ENCODE measurements around the gene BRWD1.

- no peak for TF ChIP-seq POLR2AphosphoS5 (IDR thresholded peaks at IDR 0.05; ENCODE audit: low read depth, low read length)
- no peak for TF ChIP-seq TAF1 (IDR thresholded peaks at IDR 0.05; ENCODE audit: low read depth, low read length)
- TF ChIP-seq POLR2A (IDR thresholded peaks at IDR 0.05; ENCODE audit: low read depth, low read length) = no peak
- TF ChIP-seq SPI1 (IDR thresholded peaks at IDR 0.05; ENCODE audit: low read depth, low read length) = no peak
- no peak for TF ChIP-seq POU2F2 (IDR thresholded peaks at IDR 0.05; ENCODE audit: low read depth, low read length)
Observed at GRCh38 chr21:39182484-39183271, 130.8 kb downstream of the BRWD1 start.
